Stomach (tissue), 9 donors: ENCODE measurements around the gene POLA1. TPM values are rescaled to one million over a fixed set of nuclear protein-coding genes. Genes with fewer than 3 reads are reported as not detected.
"Not testable (repeated sequence)": the region's sequence is repeated elsewhere in the genome, so short reads cannot be mapped to it uniquely, and the experiment has no call there.

Source experiments
- DNase-seq, 2 donors: peaks; one replicate each; pipeline versions ENCODE4 v3.0.0 to v3.0.0-alpha.2; 2013 to 2019
- H3K27ac ChIP-seq, 5 donors: fragments of 200-600 bp in 4 of 5; sonication (generic) in 4 of 5; one replicate each; pipeline ENCODE4 v1.5.1; 2013 to 2019; ENCODE audit warnings: mild to moderate bottlenecking in 1 of 5, moderate library complexity in 1 of 5
- H3K27me3 ChIP-seq, 3 donors: fragments of 200-600 bp; sonication (generic); one replicate each; pipeline ENCODE4 v1.5.1; 2017 to 2019; ENCODE audit warnings: mixed run types in 1 of 3
- H3K36me3 ChIP-seq, 4 donors: fragments of 200-600 bp; sonication (generic); 1 replicate in 3 of 4; 2 replicates in 1 of 4; pipeline ENCODE4 v1.5.1; 2016 to 2019
- H3K4me1 ChIP-seq, 4 donors: fragments of 200-600 bp; sonication (generic); one replicate each; pipeline ENCODE4 v1.5.1; 2016 to 2019
- H3K4me3 ChIP-seq, 4 donors: fragments of 200-600 bp; sonication (generic) in 3 of 4; one replicate each; pipeline ENCODE4 v1.5.1; 2016 to 2019; ENCODE audit warnings: mild to moderate bottlenecking in 1 of 4
- H3K9me3 ChIP-seq, 4 donors: fragments of 200-600 bp; sonication (generic); one replicate each; pipeline ENCODE4 v1.5.1; 2016 to 2019
- CTCF ChIP-seq, 7 experiments: fragments of 450-650 bp in 4 of 7; fragments of 200-600 bp in 3 of 7; sonication (generic) in 3 of 7; IDR thresholded peaks; one replicate each; pipeline ENCODE4 v1.5.1; 2016 to 2019; ENCODE audit warnings: antibody characterized with exemption in 7 of 7, control low read depth in 2 of 7, mild to moderate bottlenecking in 1 of 7
- EP300 ChIP-seq: sonication (generic); formaldehyde crosslinking; IDR thresholded peaks from one replicate; pipeline ENCODE4 v1.6.1; 2017; ENCODE audit warnings: antibody characterized with exemption
- POLR2A ChIP-seq, 4 donors: fragments of 450-650 bp; IDR thresholded peaks; one replicate each; pipeline ENCODE4 v1.6.1; 2016; ENCODE audit warnings: antibody characterized with exemption in 4 of 4, control low read depth in 2 of 4, mild to moderate bottlenecking in 1 of 4, moderate library complexity in 1 of 4
- POLR2AphosphoS5 ChIP-seq, 3 donors: sonication (generic); formaldehyde crosslinking; IDR thresholded peaks; one replicate each; pipeline ENCODE4 v1.6.1; 2016; ENCODE audit warnings: antibody characterized with exemption in 3 of 3
- WGBS, 5 donors: extraction: QIAGEN DNeasy Blood & Tissue Kit in 3 of 5; methylation state at CpG; one replicate each; pipeline versions ENCODE4 v1.1.5 to v1.1.7; 2013 to 2018; 5-methylcytosine and 5-hydroxymethylcytosine counted together
- intact Hi-C: fragments of 100-400 bp; cut with DNase I; formaldehyde crosslinking; loops from one replicate; pipeline ENCODE4 v1.15.1; 2023; ENCODE audit warnings: low total_unique reads
- polyA plus RNA-seq, 3 donors: library from polyadenylated mRNA; stranded (reverse); fragments of 200-250 nt; gene quantifications; one replicate each; pipeline ENCODE4 v1.2.3, GENCODE V29; 2013
- total RNA-seq, 5 donors: library from RNA; depleted of rRNA; stranded (reverse); fragments of >200 nt; gene quantifications; one replicate each; pipeline versions ENCODE4 v1.1.0 to v1.2.3, GENCODE V29; 2014 to 2016
- donor health status: healthy with polysubstance abuse.
- donor health status: Bipolar disorder and iron deficiency.
- donor health status: healthy.

POLA1 gene
- total and polyA plus RNA-seq, 8 donors, result 2.7 to 32.9 (median 8.9) TPM

DNA sequence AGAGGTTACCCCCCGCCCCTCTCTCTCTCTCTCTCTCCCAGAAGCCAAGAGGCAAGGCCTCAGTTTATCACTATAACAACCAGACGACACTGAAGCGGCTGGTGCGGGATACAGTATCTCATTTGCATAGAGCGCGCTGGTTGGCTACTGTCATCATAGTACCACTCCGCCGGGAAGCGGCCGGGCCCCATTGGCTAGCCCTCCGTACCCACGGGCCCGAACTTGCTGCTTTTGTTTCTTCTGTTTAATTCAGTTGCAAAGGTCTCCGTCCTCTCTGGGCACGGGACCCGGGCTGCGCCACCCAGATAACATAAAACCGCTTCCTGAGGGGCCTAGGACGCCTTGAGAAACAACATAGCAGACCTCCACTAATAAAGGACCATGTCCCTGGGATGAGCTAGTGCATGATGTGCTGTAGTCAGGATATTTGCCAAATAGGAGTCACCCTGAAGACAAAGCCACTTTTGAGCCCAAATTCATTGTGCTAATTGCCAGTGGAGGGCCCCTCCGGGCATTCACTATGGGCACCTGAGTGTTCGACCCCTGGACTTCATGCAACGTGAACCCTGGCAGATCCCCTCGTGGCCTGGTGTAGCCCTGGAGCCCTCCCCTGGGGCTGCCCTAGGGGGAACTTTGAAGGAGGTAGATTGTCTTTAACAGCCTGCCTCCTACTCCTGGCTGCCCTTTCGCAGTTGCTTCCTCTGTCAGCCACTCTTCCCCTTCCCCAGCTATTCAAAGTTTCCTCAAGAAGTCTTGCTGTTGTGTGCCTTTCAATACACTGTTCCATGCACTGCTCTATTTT is 46.3 kb upstream of the POLA1 start, which contains the start of gene PCYT1B:
Gene PCYT1B, minus strand, starts transcription at position 91 of the 802 bp plus-strand sequence. CDS start 242 bp downstream, outside the sequence.
- 0 to 37% (median 5%) methylated on average over 16 to 24 of the region's 24 CpGs for WGBS, 5 donors
- peaks cover 0 to 15% (median 7%) of the 10 kb centered on the region in 4 donors for H3K4me1 ChIP-seq
- intact Hi-C loops, result no loop called here
- H3K27ac ChIP-seq, result no peak within 1 kb of the TSS
- peaks cover 0 to 20% (median 0%) of the 10 kb centered on the region in 3 donors for H3K27me3 ChIP-seq
- peak; percentile 33 to 88 for DNase-seq
- TF ChIP-seq POLR2AphosphoS5 (IDR thresholded peaks at IDR 0.05) (no peak), CTCF (IDR thresholded peaks at IDR 0.05) (no peak), POLR2A (IDR thresholded peaks at IDR 0.05) (no peak), EP300 (no peak)
- H3K36me3 ChIP-seq, result no peaks in the 10 kb centered on the region
- no peaks in the 10 kb centered on the region for H3K9me3 ChIP-seq
- H3K4me3 ChIP-seq, result peak within 1 kb of the TSS; percentile 21 to 32 (median 26)

DNA sequence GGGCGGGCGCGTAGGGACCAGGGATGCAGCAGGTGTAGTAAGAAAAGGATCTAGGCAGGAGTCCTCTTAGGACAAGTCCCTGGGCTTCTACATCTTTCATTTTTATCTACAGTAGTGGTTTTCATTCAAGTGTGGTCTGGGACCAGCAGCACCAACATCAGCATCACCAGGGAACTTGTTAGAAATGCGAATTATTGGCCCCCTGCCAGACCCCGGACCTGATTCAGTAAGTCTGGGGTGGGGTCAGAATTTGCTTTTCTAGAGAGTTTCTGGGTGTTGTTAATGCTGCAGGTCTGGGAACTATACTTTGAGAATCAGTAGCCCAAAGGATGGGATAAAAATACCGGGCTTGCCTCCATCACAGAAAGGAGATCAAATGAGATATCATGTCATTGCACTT is 45.2 kb upstream of the POLA1 start:
- no peak for DNase-seq
- Histone ChIP-seq H3K27ac (no peak overlapping the region), H3K36me3 (no peaks in the 10 kb centered on the region), H3K4me1 (peaks cover 0 to 15% (median 7%) of the 10 kb centered on the region in 4 donors), H3K4me3 (no peak overlapping the region), H3K27me3 (peaks cover 0 to 20% (median 0%) of the 10 kb centered on the region in 3 donors), H3K9me3 (no peaks in the 10 kb centered on the region)
- TF ChIP-seq EP300 (no peak), CTCF (IDR thresholded peaks at IDR 0.05) (no peak), POLR2A (IDR thresholded peaks at IDR 0.05) (no peak), POLR2AphosphoS5 (IDR thresholded peaks at IDR 0.05) (no peak)
- intact Hi-C loops, result no loop called here
- WGBS, 5 donors, result 77 to 84% (median 79%) methylated on average over 6 of the region's 6 CpGs

- no peak for TF ChIP-seq POLR2AphosphoS5 (IDR thresholded peaks at IDR 0.05)
- no peak for TF ChIP-seq POLR2A (IDR thresholded peaks at IDR 0.05)
- no peak for TF ChIP-seq CTCF (IDR thresholded peaks at IDR 0.05)
- no peak for TF ChIP-seq EP300
- no peak overlapping the region for H3K27ac ChIP-seq
- no peaks in the 10 kb centered on the region for H3K36me3 ChIP-seq
- peaks cover 0 to 11% (median 0%) of the 10 kb centered on the region in 3 donors for H3K27me3 ChIP-seq
- peaks cover 0 to 9% (median 5%) of the 10 kb centered on the region in 4 donors for H3K4me1 ChIP-seq
- intact Hi-C loops, result no loop called here
- H3K9me3 ChIP-seq, result no peaks in the 10 kb centered on the region
- no peak for DNase-seq
- 73 to 86% (median 80%) methylated on average over 2 of the region's 2 CpGs for WGBS, 5 donors
- H3K4me3 ChIP-seq, result no peak overlapping the region
Observed at GRCh38 chrX:24651783-24652182, 41.9 kb upstream of the POLA1 start.

DNA sequence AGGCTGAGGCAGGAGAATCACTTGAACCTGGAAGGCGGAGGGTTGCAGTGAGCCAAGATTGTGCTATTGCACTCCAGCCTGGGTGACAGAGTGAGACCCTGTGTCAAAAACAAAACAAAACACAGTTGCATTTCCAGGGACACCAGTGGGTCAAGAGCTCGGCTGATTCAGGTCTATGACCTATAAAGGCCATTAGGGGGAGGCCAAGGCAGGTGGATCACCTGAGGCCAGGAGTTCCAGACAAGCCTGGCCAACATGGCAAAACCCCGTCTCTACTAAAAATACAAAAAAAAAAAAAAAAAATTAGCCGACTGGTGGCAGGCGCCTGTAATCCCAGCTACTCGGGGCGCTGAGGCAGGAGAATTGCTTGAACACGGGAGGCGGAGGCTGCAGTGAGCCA is 38.0 kb upstream of the POLA1 start:
- WGBS, 5 donors, result 57 to 76% (median 68%) methylated on average over 6 to 9 of the region's 9 CpGs
- H3K4me3 ChIP-seq, H3K4me1 ChIP-seq, H3K36me3 ChIP-seq, H3K27ac ChIP-seq, H3K27me3 ChIP-seq, intact Hi-C loops, H3K9me3 ChIP-seq, DNase-seq: not testable (repeated sequence)
